ENCODE measurements around the gene ADAMTS17. TPM values are rescaled to one million over a fixed set of nuclear protein-coding genes. Genes with fewer than 3 reads are reported as not detected.

Gene ADAMTS17
- total and polyA plus RNA-seq, 9 of the 15 experiments (the other 6 are each of a cell fraction or from before 2014, with no cell fraction given) = 0.01 to 0.14 (median 0.07) TPM; not detected in 6

DNA sequence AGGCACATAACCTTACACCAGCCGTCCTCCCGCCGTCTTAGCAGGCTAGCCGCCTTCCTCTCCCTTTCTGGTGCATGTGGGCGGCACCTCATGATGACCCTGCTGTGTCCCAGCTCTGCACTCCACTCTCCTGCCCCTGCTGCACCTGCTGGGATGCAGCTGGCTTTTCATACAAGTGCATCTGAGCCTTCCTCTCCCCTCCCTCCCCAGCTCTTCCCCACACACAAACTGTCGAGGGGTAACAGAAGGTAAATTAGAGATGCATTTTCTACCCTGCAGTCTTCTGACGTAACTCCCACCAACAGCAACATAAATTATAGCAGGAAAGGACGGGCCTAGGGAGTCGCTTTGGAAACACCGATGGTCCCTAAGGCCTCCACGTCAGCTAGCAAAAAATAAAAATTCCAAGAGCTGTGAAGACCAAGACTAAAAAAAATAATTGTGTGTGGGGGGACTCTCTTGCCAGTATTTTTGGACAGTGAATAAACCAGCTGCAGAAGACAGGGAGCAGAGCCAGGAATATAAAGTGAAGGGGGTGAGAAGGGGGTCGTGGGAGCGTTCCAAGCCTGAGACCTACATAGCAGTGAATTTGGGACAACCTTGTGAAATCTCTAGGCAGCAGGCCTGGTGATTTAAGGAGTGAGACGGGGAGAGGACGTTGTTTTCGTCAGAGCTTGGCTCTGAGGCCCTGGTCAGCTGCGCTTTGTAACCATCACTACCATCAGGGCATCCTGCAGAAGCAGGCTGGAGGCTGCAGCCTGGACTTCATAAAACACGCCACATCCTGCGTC lies 216.2 kb downstream of the ADAMTS17 start (continued):
- TF ChIP-seq, protein P1, sequence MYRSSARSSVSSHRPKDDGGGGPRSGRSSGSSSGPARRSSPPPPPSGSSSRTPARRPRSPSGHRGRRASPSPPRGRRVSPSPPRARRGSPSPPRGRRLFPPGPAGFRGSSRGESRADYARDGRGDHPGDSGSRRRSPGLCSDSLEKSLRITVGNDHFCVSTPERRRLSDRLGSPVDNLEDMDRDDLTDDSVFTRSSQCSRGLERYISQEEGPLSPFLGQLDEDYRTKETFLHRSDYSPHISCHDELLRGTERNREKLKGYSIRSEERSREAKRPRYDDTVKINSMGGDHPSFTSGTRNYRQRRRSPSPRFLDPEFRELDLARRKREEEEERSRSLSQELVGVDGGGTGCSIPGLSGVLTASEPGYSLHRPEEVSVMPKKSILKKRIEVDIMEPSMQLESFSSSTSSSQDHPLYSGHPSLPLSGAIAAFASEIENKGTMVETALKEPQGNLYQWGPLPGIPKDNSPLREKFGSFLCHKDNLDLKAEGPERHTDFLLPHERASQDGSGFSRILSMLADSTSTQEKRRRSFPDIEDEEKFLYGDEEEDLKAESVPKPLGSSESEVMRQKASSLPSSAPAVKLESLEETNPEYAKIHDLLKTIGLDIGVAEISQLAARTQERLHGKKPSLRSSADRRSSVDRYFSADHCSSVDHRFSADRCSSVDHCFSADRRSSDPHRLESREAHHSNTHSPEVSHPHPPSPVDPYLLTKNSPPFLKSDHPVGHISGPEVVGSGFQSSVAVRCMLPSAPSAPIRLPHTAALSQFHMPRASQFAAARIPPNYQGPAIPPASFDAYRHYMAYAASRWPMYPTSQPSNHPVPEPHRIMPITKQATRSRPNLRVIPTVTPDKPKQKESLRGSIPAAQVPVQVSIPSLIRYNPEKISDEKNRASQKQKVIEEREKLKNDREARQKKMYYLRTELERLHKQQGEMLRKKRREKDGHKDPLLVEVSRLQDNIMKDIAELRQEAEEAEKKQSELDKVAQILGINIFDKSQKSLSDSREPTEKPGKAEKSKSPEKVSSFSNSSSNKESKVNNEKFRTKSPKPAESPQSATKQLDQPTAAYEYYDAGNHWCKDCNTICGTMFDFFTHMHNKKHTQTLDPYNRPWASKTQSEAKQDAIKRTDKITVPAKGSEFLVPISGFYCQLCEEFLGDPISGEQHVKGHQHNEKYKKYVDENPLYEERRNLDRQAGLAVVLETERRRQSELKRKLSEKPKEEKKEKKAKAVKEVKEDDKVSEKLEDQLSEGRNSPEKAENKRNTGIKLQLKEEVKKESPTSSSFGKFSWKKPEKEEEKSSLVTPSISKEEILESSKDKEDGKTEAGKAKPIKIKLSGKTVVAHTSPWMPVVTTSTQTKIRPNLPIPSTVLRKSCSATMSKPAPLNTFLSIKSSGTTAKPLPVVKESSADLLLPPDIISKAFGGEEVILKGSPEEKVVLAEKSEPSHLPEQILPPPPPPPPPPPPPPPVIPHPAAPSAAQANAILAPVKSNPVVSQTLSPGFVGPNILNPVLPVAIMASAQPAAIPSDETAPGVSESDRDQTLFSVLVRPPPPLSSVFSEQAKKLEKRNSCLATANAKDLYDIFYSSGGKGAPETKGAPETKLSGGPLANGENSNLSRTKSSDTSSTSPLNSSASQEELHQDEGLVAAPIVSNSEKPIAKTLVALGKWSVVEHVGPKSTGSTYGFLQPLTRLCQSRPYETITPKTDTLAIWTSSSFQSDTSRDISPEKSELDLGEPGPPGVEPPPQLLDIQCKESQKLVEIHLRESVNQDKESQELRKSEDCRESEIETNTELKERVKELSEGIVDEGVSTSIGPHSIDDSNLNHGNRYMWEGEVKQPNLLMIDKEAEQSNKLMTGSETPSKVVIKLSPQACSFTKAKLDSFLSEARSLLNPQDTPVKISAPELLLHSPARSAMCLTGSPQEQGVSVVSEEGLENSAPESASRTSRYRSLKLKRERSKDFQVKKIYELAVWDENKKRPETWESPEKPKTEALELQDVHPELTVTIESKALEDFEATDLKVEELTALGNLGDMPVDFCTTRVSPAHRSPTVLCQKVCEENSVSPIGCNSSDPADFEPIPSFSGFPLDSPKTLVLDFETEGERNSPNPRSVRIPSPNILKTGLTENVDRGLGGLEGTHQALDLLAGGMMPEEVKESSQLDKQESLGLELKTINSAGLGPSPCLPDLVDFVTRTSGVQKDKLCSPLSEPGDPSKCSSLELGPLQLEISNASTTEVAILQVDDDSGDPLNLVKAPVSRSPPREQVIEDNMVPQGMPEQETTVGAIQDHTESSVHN (IDR thresholded peaks at IDR 0.05; ENCODE audit: borderline replicate concordance in 1 of 2, low read depth in 1 of 2) = no peak
- no peak for TF ChIP-seq ARHGAP35 (IDR thresholded peaks at IDR 0.05; ENCODE audit: partially characterized antibody)
- no peak for TF ChIP-seq PCBP2 (IDR thresholded peaks at IDR 0.05; ENCODE audit: low read depth, low read length, poor library complexity, severe bottlenecking)
- TF ChIP-seq PHB2 (IDR thresholded peaks at IDR 0.05; ENCODE audit: low read depth) = no peak
- no peak for TF ChIP-seq ETV5 (CRISPR knock-in tag; IDR thresholded peaks at IDR 0.05; ENCODE audit: low read depth)
- no peak for TF ChIP-seq MYBL2 (IDR thresholded peaks at IDR 0.05; ENCODE audit: low read depth)
- no peak for TF ChIP-seq MYBL2 (CRISPR knock-in tag; IDR thresholded peaks at IDR 0.05; ENCODE audit: borderline replicate concordance)
- TF ChIP-seq, protein P2, sequence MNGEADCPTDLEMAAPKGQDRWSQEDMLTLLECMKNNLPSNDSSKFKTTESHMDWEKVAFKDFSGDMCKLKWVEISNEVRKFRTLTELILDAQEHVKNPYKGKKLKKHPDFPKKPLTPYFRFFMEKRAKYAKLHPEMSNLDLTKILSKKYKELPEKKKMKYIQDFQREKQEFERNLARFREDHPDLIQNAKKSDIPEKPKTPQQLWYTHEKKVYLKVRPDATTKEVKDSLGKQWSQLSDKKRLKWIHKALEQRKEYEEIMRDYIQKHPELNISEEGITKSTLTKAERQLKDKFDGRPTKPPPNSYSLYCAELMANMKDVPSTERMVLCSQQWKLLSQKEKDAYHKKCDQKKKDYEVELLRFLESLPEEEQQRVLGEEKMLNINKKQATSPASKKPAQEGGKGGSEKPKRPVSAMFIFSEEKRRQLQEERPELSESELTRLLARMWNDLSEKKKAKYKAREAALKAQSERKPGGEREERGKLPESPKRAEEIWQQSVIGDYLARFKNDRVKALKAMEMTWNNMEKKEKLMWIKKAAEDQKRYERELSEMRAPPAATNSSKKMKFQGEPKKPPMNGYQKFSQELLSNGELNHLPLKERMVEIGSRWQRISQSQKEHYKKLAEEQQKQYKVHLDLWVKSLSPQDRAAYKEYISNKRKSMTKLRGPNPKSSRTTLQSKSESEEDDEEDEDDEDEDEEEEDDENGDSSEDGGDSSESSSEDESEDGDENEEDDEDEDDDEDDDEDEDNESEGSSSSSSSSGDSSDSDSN (IDR thresholded peaks at IDR 0.05; ENCODE audit: borderline replicate concordance in 1 of 2, low read depth in 2 of 2, low read length in 2 of 2) = no peak
- TF ChIP-seq, protein P3, sequence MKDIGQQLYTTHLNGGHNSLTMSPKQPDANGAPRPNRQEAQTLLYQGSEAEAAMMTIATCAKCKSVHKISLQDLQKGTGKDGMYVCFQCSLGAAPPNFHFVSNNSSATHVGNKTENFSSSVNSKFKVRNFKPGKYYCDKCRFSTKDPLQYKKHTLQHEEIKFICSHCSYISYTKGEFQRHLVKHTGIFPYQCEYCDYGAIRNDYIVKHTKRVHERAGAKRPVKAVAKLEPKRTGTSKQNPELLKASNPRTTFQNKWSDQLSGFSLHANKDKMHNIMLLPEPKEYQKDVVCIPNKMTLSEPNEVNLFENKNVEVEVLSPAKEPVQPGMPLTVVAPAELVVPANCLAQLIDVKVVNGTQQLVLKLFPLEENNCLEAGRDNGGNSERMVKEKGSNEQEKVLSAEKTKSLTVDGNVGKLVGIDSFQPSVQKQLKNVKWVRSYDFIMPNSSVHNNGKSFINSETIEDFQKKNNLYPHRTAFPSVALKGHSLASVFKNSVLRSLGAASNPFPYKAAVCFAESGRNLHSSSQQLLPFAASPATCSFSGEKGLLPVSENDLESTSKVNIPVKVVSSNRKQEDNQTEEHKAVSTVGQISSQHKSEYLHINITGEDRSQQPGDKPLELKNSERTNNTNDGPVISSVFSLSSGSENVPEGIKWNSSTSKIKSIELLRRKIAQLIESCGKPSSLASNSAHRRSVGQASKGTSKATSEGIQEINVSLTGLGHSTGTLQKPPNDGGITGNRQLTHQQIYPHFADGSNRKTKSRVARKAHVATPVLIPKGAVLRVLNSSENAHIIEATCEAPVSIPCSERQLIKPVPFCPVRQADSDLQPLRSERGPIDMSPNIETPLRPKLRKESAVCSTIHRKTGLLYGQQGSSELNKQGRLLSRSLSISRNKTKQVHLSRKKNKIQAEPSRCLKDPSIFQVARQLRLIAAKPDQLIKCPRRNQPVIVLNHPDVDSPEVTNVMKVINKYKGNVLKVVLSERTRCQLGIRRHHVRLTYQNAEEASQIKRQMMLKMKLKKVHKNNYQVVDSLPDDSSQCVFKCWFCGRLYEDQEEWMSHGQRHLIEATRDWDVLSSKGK (CRISPR knock-in tag; IDR thresholded peaks at IDR 0.05) = no peak
- no peak for TF ChIP-seq ZNF253 (CRISPR knock-in tag; conservative IDR thresholded peaks at IDR 0.05)
- no peak for TF ChIP-seq TAF7 (tag; IDR thresholded peaks at IDR 0.05)
